Ovary (tissue), 9 donors: Measurements from ENCODE around the gene ST7. TPM values are rescaled to one million over a fixed set of nuclear protein-coding genes. Genes with fewer than 3 reads are reported as not detected.
"Not testable (repeated sequence)": the region's sequence is repeated elsewhere in the genome, so short reads cannot be mapped to it uniquely, and the experiment has no call there.

Experiments
- DNase-seq, 5 donors: peaks; one replicate each; pipeline ENCODE4 v3.0.0-alpha.2; 2019 to 2020
- H3K27ac ChIP-seq, 2 donors: fragments of 200-600 bp; one replicate each; pipeline versions ENCODE4 v1.5.1 to v1.8.0; 2019 to 2022
- H3K27me3 ChIP-seq: fragments of 200-600 bp; one replicate; pipeline ENCODE4 v1.8.0; 2022
- H3K36me3 ChIP-seq: fragments of 200-600 bp; sonication (generic); one replicate; pipeline ENCODE4 v1.5.1; 2019
- H3K4me1 ChIP-seq: one replicate; pipeline ENCODE4 v1.8.1; 2013; ENCODE audit warnings: mild to moderate bottlenecking, moderate library complexity; ENCODE audit not compliant: insufficient read depth
- H3K4me3 ChIP-seq: fragments of 200-600 bp; sonication (generic); one replicate; pipeline ENCODE4 v1.5.1; 2017
- H3K9me3 ChIP-seq, 2 donors: fragments of 200-600 bp in 1 of 2; sonication (generic) in 1 of 2; one replicate each; pipeline versions ENCODE4 v1.5.1 to v1.8.1; 2013 to 2019; ENCODE audit warnings: mild to moderate bottlenecking in 1 of 2, moderate library complexity in 1 of 2
- CTCF ChIP-seq, 3 donors: fragments of 450-650 bp in 2 of 3; fragments of 200-600 bp in 1 of 3; IDR thresholded peaks; one replicate each; pipeline versions ENCODE4 v1.5.1 to v1.8.0; 2016 to 2022; ENCODE audit warnings: antibody characterized with exemption in 3 of 3, mild to moderate bottlenecking in 1 of 3
- EP300 ChIP-seq: sonication (generic); formaldehyde crosslinking; IDR thresholded peaks from one replicate; pipeline ENCODE4 v1.6.1; 2017; ENCODE audit warnings: antibody characterized with exemption
- POLR2A ChIP-seq: fragments of 450-650 bp; IDR thresholded peaks from one replicate; pipeline ENCODE4 v1.6.1; 2017; ENCODE audit warnings: antibody characterized with exemption, mild to moderate bottlenecking, moderate library complexity
- WGBS, 3 donors: extraction: QIAGEN DNeasy Blood & Tissue Kit in 1 of 3; methylation state at CpG; one replicate each; pipeline versions ENCODE4 v1.1.5 to v1.1.7; 2013 to 2017; 5-methylcytosine and 5-hydroxymethylcytosine counted together
- intact Hi-C, 4 donors: fragments of 100-400 bp; cut with DNase I; formaldehyde crosslinking; loops; one replicate each; pipeline versions ENCODE4 v1.11.0 to v1.15.1; 2022 to 2023
- polyA plus RNA-seq, 2 donors: library from polyadenylated mRNA; stranded (reverse); fragments of 200-250 nt in 1 of 2; fragments of 350-450 nt in 1 of 2; fragmentation: Illumina TruSeq in 1 of 2; extraction: RNeasy Lipid Tissue Mini Kit (QIAGEN cat#74804) in 1 of 2; gene quantifications; one replicate each; pipeline ENCODE4 v1.2.3, GENCODE V29; 2013 to 2014
- total RNA-seq, 7 donors: library from RNA; depleted of rRNA in 2 of 7; stranded (reverse); fragments of >200 nt in 2 of 7; fragmentation: NEBNext Ultra II Directional in 3 of 7; extraction: Animal tissue kit (Norgen Biotek cat#: 25700) in 3 of 7; gene quantifications; one replicate each; pipeline versions ENCODE4 v1.1.0 to v1.2.4, GENCODE V29; 2016 to 2023
- donor health status: DM: no; HTN: no; CAD: no; lungs with moderate emphysema.
- donor health status: DM: no; HTN: no; CAD: no.
- donor health status: Bipolar disorder and iron deficiency.
- donor health status: DM: yes; HTN: yes; CAD: no.
- donor health status: DM: no; HTN: no; CAD: no.
- donor health status: DM: yes; HTN: yes; CAD: no.

Gene ST7
- total and polyA plus RNA-seq, 9 donors: 14.1 to 37.7 (median 18.8) TPM

- peak; percentile 14 to 50 (median 37) for DNase-seq
Observed at GRCh38 chr7:116955801-116956476, 2.6 kb downstream of the ST7 start.

GRCh38 chr7:116956477-116956804, 3.1 kb downstream of the ST7 start:
- no peaks in the 10 kb centered on the region for H3K27me3 ChIP-seq
- TF ChIP-seq EP300 (no peak), CTCF (IDR thresholded peaks at IDR 0.05) (no peak), POLR2A (no peak)
- H3K36me3 ChIP-seq: no peaks in the 10 kb centered on the region
- intact Hi-C loops: no loop called here
- H3K9me3 ChIP-seq: no peaks in the 10 kb centered on the region
- H3K27ac ChIP-seq: peak overlapping the region; percentile 22 to 100
- DNase-seq: no peak
- 69 to 79% (median 72%) methylated on average over 2 of the region's 2 CpGs for WGBS, 3 donors
- H3K4me1 ChIP-seq: peaks cover 8% of the 10 kb centered on the region
- H3K4me3 ChIP-seq: no peak overlapping the region

More at GRCh38 chr7:116955801-116956476, 2.6 kb downstream of the ST7 start:
- WGBS, 3 donors: 34 to 36% (median 36%) methylated on average over 4 of the region's 4 CpGs
- Histone ChIP-seq H3K27me3 (no peaks in the 10 kb centered on the region), H3K4me1 (peaks cover 8% of the 10 kb centered on the region), H3K9me3 (no peaks in the 10 kb centered on the region), H3K27ac (peak overlapping the region; percentile 22 to 100), H3K4me3 (no peak overlapping the region), H3K36me3 (no peaks in the 10 kb centered on the region)
- intact Hi-C loops: no loop called here
- TF ChIP-seq POLR2A (no peak), EP300 (no peak), CTCF (IDR thresholded peaks at IDR 0.05) (no peak)

GRCh38 chr7:116957874-116958273, 4.6 kb downstream of the ST7 start:
- intact Hi-C loops: no loop called here
- TF ChIP-seq EP300 (no peak), POLR2A (no peak), CTCF (IDR thresholded peaks at IDR 0.05) (no peak)
- Histone ChIP-seq H3K4me1 (peaks cover 8% of the 10 kb centered on the region), H3K27ac (no peak overlapping the region), H3K36me3 (no peaks in the 10 kb centered on the region), H3K9me3 (no peaks in the 10 kb centered on the region), H3K4me3 (no peak overlapping the region), H3K27me3 (no peaks in the 10 kb centered on the region)
- WGBS, 3 donors: 82 to 92% (median 87%) methylated on average over 2 of the region's 2 CpGs
- no peak for DNase-seq

GRCh38 chr7:116961966-116962673, 8.8 kb downstream of the ST7 start:
- H3K36me3 ChIP-seq, H3K4me1 ChIP-seq, H3K4me3 ChIP-seq, H3K27ac ChIP-seq, H3K27me3 ChIP-seq, DNase-seq, H3K9me3 ChIP-seq, intact Hi-C loops: not testable (repeated sequence)
- 89 to 93% (median 92%) methylated on average over 4 of the region's 4 CpGs for WGBS, 3 donors

GRCh38 chr7:116963234-116963633, 9.9 kb downstream of the ST7 start:
- no peak overlapping the region for H3K27ac ChIP-seq
- intact Hi-C loops: no loop called here
- H3K9me3 ChIP-seq: no peaks in the 10 kb centered on the region
- no peaks in the 10 kb centered on the region for H3K4me1 ChIP-seq
- no peaks in the 10 kb centered on the region for H3K27me3 ChIP-seq
- DNase-seq: no peak
- TF ChIP-seq CTCF (IDR thresholded peaks at IDR 0.05): no peak
- TF ChIP-seq EP300: no peak
- TF ChIP-seq POLR2A: no peak
- H3K4me3 ChIP-seq: no peak overlapping the region
- H3K36me3 ChIP-seq: no peaks in the 10 kb centered on the region
